H1 (cell line): Measurements from ENCODE around the gene P3H4.

Experiments used
- EZH2 ChIP-seq: fragments of 200-600 bp; sonication (generic); IDR thresholded peaks from 2 replicates; pipeline ENCODE4 v1.7.1; 2012; ENCODE audit warnings: low read depth, mild to moderate bottlenecking, moderate library complexity, low read length, inconsistent platforms; ENCODE audit not compliant: severe bottlenecking
- GABPA ChIP-seq: IDR thresholded peaks from 2 replicates; pipeline ENCODE4 v1.6.1; 2011; ENCODE audit warnings: mild to moderate bottlenecking, low read length, moderate library complexity, borderline replicate concordance; ENCODE audit not compliant: insufficient read depth
- HDAC6 ChIP-seq: IDR thresholded peaks from one replicate; pipeline ENCODE4 v1.7.1; 2012; ENCODE audit warnings: low read depth, mild to moderate bottlenecking, inconsistent platforms, low read length, moderate library complexity
- JUN ChIP-seq: IDR thresholded peaks from 2 replicates; pipeline ENCODE4 v1.6.1; 2011; ENCODE audit warnings: low read depth, mild to moderate bottlenecking, improper control_type of control experiment, low read length
- NANOG ChIP-seq: IDR thresholded peaks from 2 replicates; pipeline ENCODE4 v1.6.1; 2011; ENCODE audit warnings: low read length, low read depth, mild to moderate bottlenecking, inconsistent platforms; ENCODE audit not compliant: insufficient read depth, poor library complexity, severe bottlenecking
- POLR2A ChIP-seq, 2 experiments: IDR thresholded peaks; 1 replicate in 1 of 2; 2 replicates in 1 of 2; pipeline ENCODE4 v1.6.1; 2011; ENCODE audit warnings: low read depth in 2 of 2, low read length in 2 of 2, mild to moderate bottlenecking in 2 of 2; ENCODE audit errors: control extremely low read depth in 1 of 2
- POLR2AphosphoS5 ChIP-seq: IDR thresholded peaks from 2 replicates; pipeline ENCODE4 v1.6.1; 2011; ENCODE audit warnings: low read depth, low read length
- SIRT6 ChIP-seq: IDR thresholded peaks from one replicate; pipeline ENCODE4 v1.7.1; 2012; ENCODE audit warnings: low read length, inconsistent platforms
- SP1 ChIP-seq: IDR thresholded peaks from 2 replicates; pipeline ENCODE4 v1.6.1; 2011; ENCODE audit warnings: low read depth, low read length
- SUZ12 ChIP-seq: fragments of 200-600 bp; sonication (generic); IDR thresholded peaks from 2 replicates; pipeline ENCODE4 v1.6.1; 2012; ENCODE audit warnings: mild to moderate bottlenecking, inconsistent platforms, low read length, moderate library complexity, mixed read lengths
- ZNF274 ChIP-seq: IDR thresholded peaks from 2 replicates; pipeline ENCODE4 v1.7.0; 2012; ENCODE audit warnings: low read length, borderline replicate concordance; ENCODE audit errors: extremely low read depth
- TF ChIP-seq, protein P1 (sequence below), 3 experiments: IDR thresholded peaks; 1 replicate in 2 of 3; 2 replicates in 1 of 3; pipeline versions ENCODE4 v1.5.1 to v1.6.1; 2011; ENCODE audit warnings: low read length in 3 of 3, mild to moderate bottlenecking in 3 of 3, inconsistent platforms in 2 of 3, low read depth in 1 of 3, moderate library complexity in 1 of 3; ENCODE audit not compliant: insufficient read depth in 1 of 3; ENCODE audit errors: control extremely low read depth in 1 of 3

DNA sequence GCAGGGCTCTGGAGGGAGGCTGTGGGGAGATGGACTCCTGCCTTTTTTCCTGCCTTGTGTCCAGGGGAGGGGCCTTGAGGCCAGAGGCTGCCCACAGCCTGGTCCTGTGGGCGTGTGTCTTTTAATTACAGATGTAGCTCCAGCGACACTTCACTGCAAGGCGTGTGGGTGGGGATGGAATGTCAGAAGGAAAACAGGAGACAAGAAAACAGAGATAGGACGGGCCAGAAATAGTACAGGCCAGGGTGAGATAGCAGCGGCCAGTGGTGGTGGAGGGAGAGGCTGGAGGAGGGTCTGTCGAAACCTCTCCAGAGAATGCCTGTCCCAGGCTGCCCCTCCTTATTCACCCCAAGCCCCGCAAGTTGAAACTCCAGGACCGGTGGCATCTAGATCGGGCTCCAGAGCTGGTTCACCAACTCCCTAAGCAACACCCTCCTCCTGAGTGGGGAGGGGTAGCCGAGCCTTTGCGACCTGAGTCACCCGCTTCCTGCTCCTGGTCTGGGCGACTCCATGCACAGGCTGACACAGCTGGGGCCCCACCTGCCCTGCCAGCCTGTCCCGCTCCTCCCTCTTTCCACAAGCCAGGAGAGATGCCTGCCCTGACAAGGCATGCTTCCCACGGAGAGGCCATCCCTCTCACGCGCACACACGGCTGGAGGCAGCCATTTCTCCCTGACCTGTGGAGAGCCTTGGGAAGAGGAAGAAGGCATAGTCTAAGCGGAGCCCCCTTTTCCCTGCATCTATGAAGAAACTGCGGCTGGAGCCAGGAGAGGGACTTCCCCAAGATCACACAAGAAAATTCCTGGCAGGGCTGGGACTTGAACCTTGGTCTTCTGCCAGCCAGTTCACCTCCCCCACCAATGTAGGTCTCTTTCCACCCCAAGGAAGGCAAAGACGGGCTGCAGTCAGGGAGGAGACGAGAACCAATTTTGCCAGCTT, 18.6 kb downstream of the P3H4 start:
- TF ChIP-seq, protein P1, sequence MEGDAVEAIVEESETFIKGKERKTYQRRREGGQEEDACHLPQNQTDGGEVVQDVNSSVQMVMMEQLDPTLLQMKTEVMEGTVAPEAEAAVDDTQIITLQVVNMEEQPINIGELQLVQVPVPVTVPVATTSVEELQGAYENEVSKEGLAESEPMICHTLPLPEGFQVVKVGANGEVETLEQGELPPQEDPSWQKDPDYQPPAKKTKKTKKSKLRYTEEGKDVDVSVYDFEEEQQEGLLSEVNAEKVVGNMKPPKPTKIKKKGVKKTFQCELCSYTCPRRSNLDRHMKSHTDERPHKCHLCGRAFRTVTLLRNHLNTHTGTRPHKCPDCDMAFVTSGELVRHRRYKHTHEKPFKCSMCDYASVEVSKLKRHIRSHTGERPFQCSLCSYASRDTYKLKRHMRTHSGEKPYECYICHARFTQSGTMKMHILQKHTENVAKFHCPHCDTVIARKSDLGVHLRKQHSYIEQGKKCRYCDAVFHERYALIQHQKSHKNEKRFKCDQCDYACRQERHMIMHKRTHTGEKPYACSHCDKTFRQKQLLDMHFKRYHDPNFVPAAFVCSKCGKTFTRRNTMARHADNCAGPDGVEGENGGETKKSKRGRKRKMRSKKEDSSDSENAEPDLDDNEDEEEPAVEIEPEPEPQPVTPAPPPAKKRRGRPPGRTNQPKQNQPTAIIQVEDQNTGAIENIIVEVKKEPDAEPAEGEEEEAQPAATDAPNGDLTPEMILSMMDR (IDR thresholded peaks at IDR 0.05; ENCODE audit: control extremely low read depth in 1 of 3, insufficient read depth in 1 of 3, low read depth in 1 of 3, low read length in 3 of 3): no peak
- TF ChIP-seq JUN (no peak), NANOG (no peak), EZH2 (no peak), SUZ12 (no peak), SIRT6 (no peak), SP1 (no peak), ZNF274 (no peak), HDAC6 (no peak), GABPA (no peak), POLR2A (IDR thresholded peaks at IDR 0.05; ENCODE audit: control extremely low read depth in 1 of 2, low read depth in 2 of 2, low read length in 2 of 2) (no peak), POLR2AphosphoS5 (no peak)
